Choroid plexus epithelial cell (primary cell): ENCODE measurements around the gene TNRC6A.
"Not testable (repeated sequence)": the region's sequence is repeated elsewhere in the genome, so short reads cannot be mapped to it uniquely, and the experiment has no call there.

Experiments used
- DNase-seq: peaks from one replicate; pipeline ENCODE4 v3.0.0-alpha.2; 2010; ENCODE audit warnings: low read depth
- H3K4me3 ChIP-seq: 2 replicates; pipeline ENCODE4 v1.5.1; 2011; ENCODE audit warnings: low read depth, mild to moderate bottlenecking, control low read depth, low read length, moderate library complexity
- TF ChIP-seq, protein P1 (sequence below): conservative IDR thresholded peaks from 2 replicates; pipeline ENCODE4 v1.5.1; 2011; ENCODE audit warnings: low read depth, mild to moderate bottlenecking, control low read depth, inconsistent platforms, low read length, moderate library complexity

TNRC6A gene

DNA sequence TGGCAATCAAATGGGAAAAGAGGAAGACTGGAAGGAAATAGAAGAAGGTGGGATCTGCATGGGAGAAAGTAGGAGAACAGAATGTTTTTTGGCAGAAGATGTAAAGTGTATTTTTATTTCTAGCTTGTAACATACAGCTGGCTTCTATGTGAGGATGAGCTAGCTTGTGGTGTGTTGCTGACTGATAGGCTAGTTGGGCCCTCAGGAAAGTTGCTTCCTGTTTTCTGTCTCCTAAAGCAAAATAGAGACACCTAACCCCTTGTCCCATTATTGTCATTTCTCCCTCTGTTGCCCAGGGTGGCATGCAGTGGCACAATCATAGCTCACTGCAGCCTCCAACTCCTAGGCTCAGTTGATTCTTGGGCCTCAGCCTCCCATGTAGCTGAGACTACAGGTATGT lies 15.9 kb downstream of the TNRC6A start:
- no peak overlapping the region for H3K4me3 ChIP-seq
- TF ChIP-seq, protein P1, sequence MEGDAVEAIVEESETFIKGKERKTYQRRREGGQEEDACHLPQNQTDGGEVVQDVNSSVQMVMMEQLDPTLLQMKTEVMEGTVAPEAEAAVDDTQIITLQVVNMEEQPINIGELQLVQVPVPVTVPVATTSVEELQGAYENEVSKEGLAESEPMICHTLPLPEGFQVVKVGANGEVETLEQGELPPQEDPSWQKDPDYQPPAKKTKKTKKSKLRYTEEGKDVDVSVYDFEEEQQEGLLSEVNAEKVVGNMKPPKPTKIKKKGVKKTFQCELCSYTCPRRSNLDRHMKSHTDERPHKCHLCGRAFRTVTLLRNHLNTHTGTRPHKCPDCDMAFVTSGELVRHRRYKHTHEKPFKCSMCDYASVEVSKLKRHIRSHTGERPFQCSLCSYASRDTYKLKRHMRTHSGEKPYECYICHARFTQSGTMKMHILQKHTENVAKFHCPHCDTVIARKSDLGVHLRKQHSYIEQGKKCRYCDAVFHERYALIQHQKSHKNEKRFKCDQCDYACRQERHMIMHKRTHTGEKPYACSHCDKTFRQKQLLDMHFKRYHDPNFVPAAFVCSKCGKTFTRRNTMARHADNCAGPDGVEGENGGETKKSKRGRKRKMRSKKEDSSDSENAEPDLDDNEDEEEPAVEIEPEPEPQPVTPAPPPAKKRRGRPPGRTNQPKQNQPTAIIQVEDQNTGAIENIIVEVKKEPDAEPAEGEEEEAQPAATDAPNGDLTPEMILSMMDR, result no peak
- no peak for DNase-seq

GRCh38 chr16:24745791-24746190 lies 16.3 kb downstream of the TNRC6A start:
- TF ChIP-seq, protein P1, result no peak
- no peak overlapping the region for H3K4me3 ChIP-seq
- DNase-seq, result no peak

- TF ChIP-seq, protein P1, result no peak
- H3K4me3 ChIP-seq, result no peak overlapping the region
- DNase-seq, result no peak
Observed at GRCh38 chr16:24747441-24747840, 18.0 kb downstream of the TNRC6A start.

- peak; percentile 96 for DNase-seq
- no peak overlapping the region for H3K4me3 ChIP-seq
- TF ChIP-seq, protein P1, result no peak
Observed at GRCh38 chr16:24748242-24748641, 18.8 kb downstream of the TNRC6A start.

- H3K4me3 ChIP-seq, result no peak overlapping the region
- TF ChIP-seq, protein P1, result no peak
Observed at GRCh38 chr16:24749310-24749709, 19.9 kb downstream of the TNRC6A start.

GRCh38 chr16:24749872-24750271 lies 20.4 kb downstream of the TNRC6A start:
- not testable (repeated sequence) for DNase-seq, H3K4me3 ChIP-seq

More at GRCh38 chr16:24749310-24749709, 19.9 kb downstream of the TNRC6A start:
- DNase-seq, result no peak

DNA sequence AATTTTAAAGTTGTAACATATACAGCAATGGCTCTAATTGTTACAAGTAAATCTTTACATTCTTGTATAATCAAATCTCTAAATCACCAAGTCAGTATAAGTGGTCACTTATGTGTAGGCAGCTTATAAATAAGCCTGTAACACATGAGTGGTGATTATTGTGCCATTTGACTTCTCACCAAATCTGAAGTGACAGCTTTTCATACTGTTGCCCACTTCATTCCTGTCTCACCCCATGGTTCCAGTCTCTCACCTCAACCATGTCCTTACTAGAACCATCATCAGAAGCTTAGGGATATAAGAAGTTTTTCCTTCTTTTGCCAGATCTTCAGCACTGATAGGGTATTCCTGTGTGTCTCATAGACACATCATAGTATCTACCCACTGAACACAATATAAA lies 23.5 kb downstream of the TNRC6A start:
- no peak for DNase-seq
- H3K4me3 ChIP-seq, result no peak overlapping the region
- TF ChIP-seq, protein P1, result no peak

- no peak overlapping the region for H3K4me3 ChIP-seq
- TF ChIP-seq, protein P1, result no peak
- DNase-seq, result no peak
Observed at GRCh38 chr16:24753437-24753836, 24.0 kb downstream of the TNRC6A start.
